Epithelial cell of alveolus of lung (primary cell): ENCODE results near the gene ZCCHC14. TPM values are rescaled to one million over a fixed set of nuclear protein-coding genes. Genes with fewer than 3 reads are reported as not detected.

Experiments
- total RNA-seq: library from RNA; depleted of rRNA; stranded (reverse); fragments of >200 nt; gene quantifications from 2 replicates; pipeline ENCODE4 v1.2.1, GENCODE V29; 2015

The ZCCHC14 gene
- total RNA-seq, result 5.6 and 11.5 TPM in 2 replicates

GRCh38 chr16:87492721-87493607, at the start of gene ZCCHC14:
Gene ZCCHC14 (minus strand): TSS chr16:87493024. CDS start chr16:87492238, 786 bp downstream.

GRCh38 chr16:87391950-87392820, 100.6 kb downstream of the ZCCHC14 start, which contains the start of gene MAP1LC3B:
Gene MAP1LC3B (plus strand): TSS chr16:87392336. CDS start chr16:87392428, 92 bp downstream.

GRCh38 chr16:87383505-87384161, 109.2 kb downstream of the ZCCHC14 start, which contains the start of gene FBXO31:
Gene FBXO31 (minus strand): TSS chr16:87383776. CDS start chr16:87383744, 32 bp downstream.

Other genes with a start within 250 kb of the ZCCHC14 start
- 1.0 TPM in 1 of 2 replicates, not detected in the other for gene C16orf95, start 175.6 kb downstream of the ZCCHC14 start, total RNA-seq
- gene FBXO31, start 109.2 kb downstream of the ZCCHC14 start, total RNA-seq, result 18.4 and 23.0 TPM in 2 replicates
- gene MAP1LC3B, start 100.7 kb downstream of the ZCCHC14 start, total RNA-seq, result 46.2 and 81.1 TPM in 2 replicates
- gene JPH3, start 109.5 kb upstream of the ZCCHC14 start, total RNA-seq, result under 0.01 and 0.08 TPM in 2 replicates